GM23338 (cell line): ENCODE measurements around the gene CRYZL1.

Experiments
- CREB1 ChIP-seq: fragments of 250-450 bp; sonication (Bioruptor Pico); IDR thresholded peaks from 2 replicates; pipeline ENCODE4 v1.5.0; 2020; ENCODE audit warnings: low read depth, mild to moderate bottlenecking, moderate library complexity
- EZH2 ChIP-seq: fragments of 200-600 bp; sonication (generic); IDR thresholded peaks from one replicate; pipeline ENCODE4 v1.8.0; 2017; ENCODE audit warnings: antibody characterized with exemption, mild to moderate bottlenecking, low read depth; ENCODE audit not compliant: unreplicated experiment
- EZH2phosphoT487 ChIP-seq: fragments of 200-600 bp; sonication (generic); IDR thresholded peaks from one replicate; pipeline ENCODE4 v1.8.1; 2018; ENCODE audit warnings: antibody characterized with exemption; ENCODE audit not compliant: unreplicated experiment
- JUNB ChIP-seq: IDR thresholded peaks from one replicate; pipeline ENCODE4 v1.6.1; 2016; ENCODE audit warnings: antibody characterized with exemption; ENCODE audit not compliant: unreplicated experiment
- NANOG ChIP-seq: IDR thresholded peaks from 2 replicates; pipeline ENCODE4 v1.6.1; 2016; ENCODE audit warnings: antibody characterized with exemption, borderline replicate concordance
- POLR2AphosphoS5 ChIP-seq: IDR thresholded peaks from 2 replicates; pipeline ENCODE4 v1.6.1; 2016; ENCODE audit warnings: antibody characterized with exemption, low read depth
- TF ChIP-seq, protein P1 (sequence below), 2 experiments: fragments of 200-600 bp in 1 of 2; sonication (generic) in 1 of 2; conservative IDR thresholded peaks; 2 replicates each; pipeline versions ENCODE4 v1.5.1 to v1.6.1; 2016 to 2017; ENCODE audit warnings: antibody characterized with exemption in 2 of 2, low read depth in 2 of 2, mild to moderate bottlenecking in 2 of 2, moderate library complexity in 1 of 2
- TF ChIP-seq, protein P2 (sequence below): fragments of 250-450 bp; sonication (Bioruptor Pico); IDR thresholded peaks from 2 replicates; pipeline ENCODE4 v1.5.0; 2020; ENCODE audit warnings: mild to moderate bottlenecking, moderate library complexity
- TF ChIP-seq, protein P3 (sequence below): IDR thresholded peaks from one replicate; pipeline ENCODE4 v1.6.1; 2018; ENCODE audit warnings: antibody characterized with exemption; ENCODE audit not compliant: unreplicated experiment

DNA sequence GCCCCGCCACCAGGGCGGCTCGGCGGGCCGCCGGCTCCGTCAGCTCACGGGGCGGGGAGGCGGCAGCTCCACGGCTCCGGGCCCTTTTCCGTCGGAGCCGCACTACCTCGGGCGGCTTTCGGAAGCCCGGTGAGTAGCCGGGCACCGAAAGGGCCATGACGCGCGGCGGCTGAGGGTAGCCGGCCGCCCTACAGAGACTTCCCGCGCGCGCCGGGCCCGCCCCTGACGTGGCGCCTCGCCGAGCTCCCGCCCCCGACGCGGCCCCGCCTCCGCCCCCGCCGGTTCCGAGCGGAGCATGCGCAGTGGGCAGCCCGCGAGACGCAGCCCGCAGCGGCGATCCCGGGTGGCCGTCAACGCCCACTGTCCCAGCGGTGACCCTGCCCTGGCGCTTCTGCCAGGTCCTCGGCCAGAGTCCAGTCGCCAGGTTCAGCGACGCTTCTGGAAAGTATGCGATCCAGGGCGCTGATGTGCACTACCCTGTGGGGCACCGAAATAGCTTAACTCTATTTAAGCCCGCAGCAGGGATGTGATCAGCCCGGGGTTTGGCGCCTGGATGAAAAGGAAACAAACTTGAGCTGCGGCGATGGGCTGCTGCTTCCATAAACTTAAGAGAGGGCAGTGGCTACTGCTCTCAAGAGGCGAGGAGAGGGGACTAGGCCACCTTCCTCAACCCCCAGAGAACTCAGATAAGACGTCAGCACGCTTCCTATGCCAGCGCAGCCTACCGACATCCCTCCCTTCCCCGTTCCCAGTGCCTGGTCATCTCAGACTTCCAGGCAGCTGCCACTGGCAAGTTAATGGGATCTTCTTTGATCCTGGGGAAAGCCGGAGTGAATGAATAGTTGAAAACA lies 52.8 kb downstream of the CRYZL1 start, which contains the start of gene DONSON:
- TF ChIP-seq, protein P1, sequence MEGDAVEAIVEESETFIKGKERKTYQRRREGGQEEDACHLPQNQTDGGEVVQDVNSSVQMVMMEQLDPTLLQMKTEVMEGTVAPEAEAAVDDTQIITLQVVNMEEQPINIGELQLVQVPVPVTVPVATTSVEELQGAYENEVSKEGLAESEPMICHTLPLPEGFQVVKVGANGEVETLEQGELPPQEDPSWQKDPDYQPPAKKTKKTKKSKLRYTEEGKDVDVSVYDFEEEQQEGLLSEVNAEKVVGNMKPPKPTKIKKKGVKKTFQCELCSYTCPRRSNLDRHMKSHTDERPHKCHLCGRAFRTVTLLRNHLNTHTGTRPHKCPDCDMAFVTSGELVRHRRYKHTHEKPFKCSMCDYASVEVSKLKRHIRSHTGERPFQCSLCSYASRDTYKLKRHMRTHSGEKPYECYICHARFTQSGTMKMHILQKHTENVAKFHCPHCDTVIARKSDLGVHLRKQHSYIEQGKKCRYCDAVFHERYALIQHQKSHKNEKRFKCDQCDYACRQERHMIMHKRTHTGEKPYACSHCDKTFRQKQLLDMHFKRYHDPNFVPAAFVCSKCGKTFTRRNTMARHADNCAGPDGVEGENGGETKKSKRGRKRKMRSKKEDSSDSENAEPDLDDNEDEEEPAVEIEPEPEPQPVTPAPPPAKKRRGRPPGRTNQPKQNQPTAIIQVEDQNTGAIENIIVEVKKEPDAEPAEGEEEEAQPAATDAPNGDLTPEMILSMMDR (conservative IDR thresholded peaks at IDR 0.05; ENCODE audit: low read depth in 2 of 2), result no peak
- TF ChIP-seq EZH2phosphoT487 (no peak), POLR2AphosphoS5 (peak; percentile 80), EZH2 (no peak), NANOG (no peak), JUNB (no peak), CREB1 (peak; percentile 74)
- TF ChIP-seq, protein P2, sequence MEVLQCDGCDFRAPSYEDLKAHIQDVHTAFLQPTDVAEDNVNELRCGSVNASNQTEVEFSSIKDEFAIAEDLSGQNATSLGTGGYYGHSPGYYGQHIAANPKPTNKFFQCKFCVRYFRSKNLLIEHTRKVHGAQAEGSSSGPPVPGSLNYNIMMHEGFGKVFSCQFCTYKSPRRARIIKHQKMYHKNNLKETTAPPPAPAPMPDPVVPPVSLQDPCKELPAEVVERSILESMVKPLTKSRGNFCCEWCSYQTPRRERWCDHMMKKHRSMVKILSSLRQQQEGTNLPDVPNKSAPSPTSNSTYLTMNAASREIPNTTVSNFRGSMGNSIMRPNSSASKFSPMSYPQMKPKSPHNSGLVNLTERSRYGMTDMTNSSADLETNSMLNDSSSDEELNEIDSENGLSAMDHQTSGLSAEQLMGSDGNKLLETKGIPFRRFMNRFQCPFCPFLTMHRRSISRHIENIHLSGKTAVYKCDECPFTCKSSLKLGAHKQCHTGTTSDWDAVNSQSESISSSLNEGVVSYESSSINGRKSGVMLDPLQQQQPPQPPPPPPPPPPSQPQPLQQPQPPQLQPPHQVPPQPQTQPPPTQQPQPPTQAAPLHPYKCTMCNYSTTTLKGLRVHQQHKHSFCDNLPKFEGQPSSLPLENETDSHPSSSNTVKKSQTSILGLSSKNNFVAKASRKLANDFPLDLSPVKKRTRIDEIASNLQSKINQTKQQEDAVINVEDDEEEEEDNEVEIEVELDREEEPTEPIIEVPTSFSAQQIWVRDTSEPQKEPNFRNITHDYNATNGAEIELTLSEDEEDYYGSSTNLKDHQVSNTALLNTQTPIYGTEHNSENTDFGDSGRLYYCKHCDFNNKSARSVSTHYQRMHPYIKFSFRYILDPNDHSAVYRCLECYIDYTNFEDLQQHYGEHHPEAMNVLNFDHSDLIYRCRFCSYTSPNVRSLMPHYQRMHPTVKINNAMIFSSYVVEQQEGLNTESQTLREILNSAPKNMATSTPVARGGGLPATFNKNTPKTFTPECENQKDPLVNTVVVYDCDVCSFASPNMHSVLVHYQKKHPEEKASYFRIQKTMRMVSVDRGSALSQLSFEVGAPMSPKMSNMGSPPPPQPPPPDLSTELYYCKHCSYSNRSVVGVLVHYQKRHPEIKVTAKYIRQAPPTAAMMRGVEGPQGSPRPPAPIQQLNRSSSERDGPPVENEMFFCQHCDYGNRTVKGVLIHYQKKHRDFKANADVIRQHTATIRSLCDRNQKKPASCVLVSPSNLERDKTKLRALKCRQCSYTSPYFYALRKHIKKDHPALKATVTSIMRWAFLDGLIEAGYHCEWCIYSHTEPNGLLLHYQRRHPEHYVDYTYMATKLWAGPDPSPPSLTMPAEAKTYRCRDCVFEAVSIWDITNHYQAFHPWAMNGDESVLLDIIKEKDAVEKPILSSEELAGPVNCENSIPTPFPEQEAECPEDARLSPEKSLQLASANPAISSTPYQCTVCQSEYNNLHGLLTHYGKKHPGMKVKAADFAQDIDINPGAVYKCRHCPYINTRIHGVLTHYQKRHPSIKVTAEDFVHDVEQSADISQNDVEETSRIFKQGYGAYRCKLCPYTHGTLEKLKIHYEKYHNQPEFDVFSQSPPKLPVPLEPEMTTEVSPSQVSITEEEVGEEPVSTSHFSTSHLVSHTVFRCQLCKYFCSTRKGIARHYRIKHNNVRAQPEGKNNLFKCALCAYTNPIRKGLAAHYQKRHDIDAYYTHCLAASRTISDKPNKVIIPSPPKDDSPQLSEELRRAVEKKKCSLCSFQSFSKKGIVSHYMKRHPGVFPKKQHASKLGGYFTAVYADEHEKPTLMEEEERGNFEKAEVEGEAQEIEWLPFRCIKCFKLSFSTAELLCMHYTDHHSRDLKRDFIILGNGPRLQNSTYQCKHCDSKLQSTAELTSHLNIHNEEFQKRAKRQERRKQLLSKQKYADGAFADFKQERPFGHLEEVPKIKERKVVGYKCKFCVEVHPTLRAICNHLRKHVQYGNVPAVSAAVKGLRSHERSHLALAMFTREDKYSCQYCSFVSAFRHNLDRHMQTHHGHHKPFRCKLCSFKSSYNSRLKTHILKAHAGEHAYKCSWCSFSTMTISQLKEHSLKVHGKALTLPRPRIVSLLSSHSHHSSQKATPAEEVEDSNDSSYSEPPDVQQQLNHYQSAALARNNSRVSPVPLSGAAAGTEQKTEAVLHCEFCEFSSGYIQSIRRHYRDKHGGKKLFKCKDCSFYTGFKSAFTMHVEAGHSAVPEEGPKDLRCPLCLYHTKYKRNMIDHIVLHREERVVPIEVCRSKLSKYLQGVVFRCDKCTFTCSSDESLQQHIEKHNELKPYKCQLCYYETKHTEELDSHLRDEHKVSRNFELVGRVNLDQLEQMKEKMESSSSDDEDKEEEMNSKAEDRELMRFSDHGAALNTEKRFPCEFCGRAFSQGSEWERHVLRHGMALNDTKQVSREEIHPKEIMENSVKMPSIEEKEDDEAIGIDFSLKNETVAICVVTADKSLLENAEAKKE (CRISPR knock-in tag), result no peak
- TF ChIP-seq, protein P3, sequence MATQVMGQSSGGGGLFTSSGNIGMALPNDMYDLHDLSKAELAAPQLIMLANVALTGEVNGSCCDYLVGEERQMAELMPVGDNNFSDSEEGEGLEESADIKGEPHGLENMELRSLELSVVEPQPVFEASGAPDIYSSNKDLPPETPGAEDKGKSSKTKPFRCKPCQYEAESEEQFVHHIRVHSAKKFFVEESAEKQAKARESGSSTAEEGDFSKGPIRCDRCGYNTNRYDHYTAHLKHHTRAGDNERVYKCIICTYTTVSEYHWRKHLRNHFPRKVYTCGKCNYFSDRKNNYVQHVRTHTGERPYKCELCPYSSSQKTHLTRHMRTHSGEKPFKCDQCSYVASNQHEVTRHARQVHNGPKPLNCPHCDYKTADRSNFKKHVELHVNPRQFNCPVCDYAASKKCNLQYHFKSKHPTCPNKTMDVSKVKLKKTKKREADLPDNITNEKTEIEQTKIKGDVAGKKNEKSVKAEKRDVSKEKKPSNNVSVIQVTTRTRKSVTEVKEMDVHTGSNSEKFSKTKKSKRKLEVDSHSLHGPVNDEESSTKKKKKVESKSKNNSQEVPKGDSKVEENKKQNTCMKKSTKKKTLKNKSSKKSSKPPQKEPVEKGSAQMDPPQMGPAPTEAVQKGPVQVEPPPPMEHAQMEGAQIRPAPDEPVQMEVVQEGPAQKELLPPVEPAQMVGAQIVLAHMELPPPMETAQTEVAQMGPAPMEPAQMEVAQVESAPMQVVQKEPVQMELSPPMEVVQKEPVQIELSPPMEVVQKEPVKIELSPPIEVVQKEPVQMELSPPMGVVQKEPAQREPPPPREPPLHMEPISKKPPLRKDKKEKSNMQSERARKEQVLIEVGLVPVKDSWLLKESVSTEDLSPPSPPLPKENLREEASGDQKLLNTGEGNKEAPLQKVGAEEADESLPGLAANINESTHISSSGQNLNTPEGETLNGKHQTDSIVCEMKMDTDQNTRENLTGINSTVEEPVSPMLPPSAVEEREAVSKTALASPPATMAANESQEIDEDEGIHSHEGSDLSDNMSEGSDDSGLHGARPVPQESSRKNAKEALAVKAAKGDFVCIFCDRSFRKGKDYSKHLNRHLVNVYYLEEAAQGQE, result no peak
